Measurements from ENCODE around the gene HSD17B8. TPM values are rescaled to one million over a fixed set of nuclear protein-coding genes. Genes with fewer than 3 reads are reported as not detected.
A peak's percentile ranks its signal among the peaks of the same experiment; 100 is the strongest.

HSD17B8 gene
- total RNA-seq, 3 donors from 2014 or later (not counting 1 experiment from before 2014, with no cell fraction given) = 5.4 to 7.7 (median 6.8) TPM

DNA sequence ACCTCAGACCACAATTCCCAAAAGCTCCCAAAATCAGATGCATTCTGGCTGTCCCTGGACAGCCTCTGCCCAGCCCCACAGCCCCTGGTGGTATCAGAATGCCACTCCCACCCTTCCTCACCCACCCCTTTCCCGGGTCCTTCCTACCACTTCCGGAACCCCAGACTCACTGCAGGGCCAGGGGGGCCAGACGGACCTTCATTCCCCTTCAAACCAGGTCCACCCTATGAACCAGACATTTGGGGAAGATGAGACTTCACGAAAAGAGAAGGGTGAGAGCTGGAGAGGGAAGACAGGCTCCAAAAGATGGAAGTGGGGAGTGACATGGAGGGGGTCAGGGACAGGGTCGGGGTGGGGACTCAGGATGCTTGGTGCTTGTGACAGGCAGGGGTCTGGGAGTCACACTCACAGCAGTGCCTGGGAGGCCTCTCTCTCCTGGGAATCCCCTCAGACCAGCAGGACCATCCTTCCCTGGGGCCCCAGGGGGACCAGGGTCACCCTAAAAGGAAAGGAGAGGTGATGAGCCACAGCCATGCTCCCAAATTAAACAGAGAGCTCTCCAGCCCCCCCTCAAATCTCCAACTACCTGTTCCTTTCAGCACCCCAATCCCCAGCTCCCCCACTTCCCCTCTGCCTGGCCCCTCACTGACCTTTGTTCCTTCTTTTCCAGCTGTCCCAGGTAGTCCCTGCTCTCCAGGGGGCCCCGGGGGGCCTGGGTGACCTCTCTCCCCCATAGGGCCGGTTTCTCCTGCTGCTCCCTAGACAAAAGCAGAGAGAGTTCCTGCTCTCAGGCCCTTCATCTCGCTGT, 32.4 kb upstream of the HSD17B8 start:
- Histone ChIP-seq H3K4me1 (ENCODE audit: control insufficient read depth, insufficient read depth, low read length) (no peaks in the 10 kb centered on the region), H3K27ac (ENCODE audit: low read length) (no peak overlapping the region), H3K27me3 (ENCODE audit: control insufficient read depth, insufficient read depth, low read length) (no peaks in the 10 kb centered on the region), H3K4me3 (ENCODE audit: low read length) (no peak overlapping the region), H3K9me3 (ENCODE audit: control insufficient read depth, insufficient read depth, low read length) (no peaks in the 10 kb centered on the region), H3K36me3 (ENCODE audit: control insufficient read depth, insufficient read depth, low read length) (no peaks in the 10 kb centered on the region)
- H3K4me3 Mint-ChIP-seq = no peak overlapping the region
- no peaks in the 10 kb centered on the region for H3K9me3 Mint-ChIP-seq
- no peak overlapping the region for H3K27ac Mint-ChIP-seq
- H3K27me3 Mint-ChIP-seq (ENCODE audit: low read depth in 2 of 2) = peaks cover 2 to 14% of the 10 kb centered on the region in 2 donors
- 70% methylated on average over 7 of the region's 8 CpGs for WGBS (ENCODE audit: insufficient coverage)
- H3K36me3 Mint-ChIP-seq = no peaks in the 10 kb centered on the region
- no peak for ATAC-seq
- H3K4me1 Mint-ChIP-seq = no peaks in the 10 kb centered on the region
- TF ChIP-seq CTCF (IDR thresholded peaks at IDR 0.05) = no peak
- DNase-seq = no peak
- intact Hi-C loops (cut with micrococcal nuclease) = no loop called here

- WGBS (ENCODE audit: insufficient coverage) = 61% methylated on average over 15 of the region's 16 CpGs
- Mint-ChIP-seq H3K4me3 (no peak overlapping the region), H3K4me1 (no peaks in the 10 kb centered on the region), H3K36me3 (no peaks in the 10 kb centered on the region), H3K27me3 (ENCODE audit: low read depth in 2 of 2) (peaks cover 7 to 16% of the 10 kb centered on the region in 2 donors), H3K27ac (no peak overlapping the region), H3K9me3 (no peaks in the 10 kb centered on the region)
- Histone ChIP-seq H3K4me3 (ENCODE audit: low read length) (no peak overlapping the region), H3K27ac (ENCODE audit: low read length) (no peak overlapping the region), H3K9me3 (ENCODE audit: control insufficient read depth, insufficient read depth, low read length) (no peaks in the 10 kb centered on the region), H3K36me3 (ENCODE audit: control insufficient read depth, insufficient read depth, low read length) (no peaks in the 10 kb centered on the region), H3K4me1 (ENCODE audit: control insufficient read depth, insufficient read depth, low read length) (no peaks in the 10 kb centered on the region), H3K27me3 (ENCODE audit: control insufficient read depth, insufficient read depth, low read length) (no peaks in the 10 kb centered on the region)
- ATAC-seq (no peak), DNase-seq (peak in 1 of 2 donors; percentile 39)
- TF ChIP-seq CTCF (IDR thresholded peaks at IDR 0.05) = no peak
- intact Hi-C loops (cut with micrococcal nuclease) = no loop called here
Measured at GRCh38 chr6:33172688-33173534, 31.5 kb upstream of the HSD17B8 start.

GRCh38 chr6:33173535-33174180, 30.8 kb upstream of the HSD17B8 start:
- DNase-seq = no peak
- Histone ChIP-seq H3K27me3 (ENCODE audit: control insufficient read depth, insufficient read depth, low read length) (no peaks in the 10 kb centered on the region), H3K27ac (ENCODE audit: low read length) (no peak overlapping the region), H3K4me3 (ENCODE audit: low read length) (no peak overlapping the region), H3K9me3 (ENCODE audit: control insufficient read depth, insufficient read depth, low read length) (no peaks in the 10 kb centered on the region), H3K4me1 (ENCODE audit: control insufficient read depth, insufficient read depth, low read length) (no peaks in the 10 kb centered on the region), H3K36me3 (ENCODE audit: control insufficient read depth, insufficient read depth, low read length) (no peaks in the 10 kb centered on the region)
- Mint-ChIP-seq H3K4me1 (no peaks in the 10 kb centered on the region), H3K36me3 (no peaks in the 10 kb centered on the region), H3K27ac (no peak overlapping the region), H3K4me3 (no peak overlapping the region), H3K9me3 (no peaks in the 10 kb centered on the region), H3K27me3 (ENCODE audit: low read depth in 2 of 2) (peaks cover 7 to 19% of the 10 kb centered on the region in 2 donors)
- intact Hi-C loops (cut with micrococcal nuclease) = no loop called here
- 51% methylated on average over 8 of the region's 11 CpGs for WGBS (ENCODE audit: insufficient coverage)
- TF ChIP-seq CTCF (IDR thresholded peaks at IDR 0.05) = no peak
- no peak for ATAC-seq

Measured in natural killer cell (primary cell).